ENCODE data around the gene LCE7A.

Gene LCE7A

GRCh38 chr1:152880907-152881306, 21.1 kb downstream of the LCE7A start:
- DNase-seq, result no peak

DNA sequence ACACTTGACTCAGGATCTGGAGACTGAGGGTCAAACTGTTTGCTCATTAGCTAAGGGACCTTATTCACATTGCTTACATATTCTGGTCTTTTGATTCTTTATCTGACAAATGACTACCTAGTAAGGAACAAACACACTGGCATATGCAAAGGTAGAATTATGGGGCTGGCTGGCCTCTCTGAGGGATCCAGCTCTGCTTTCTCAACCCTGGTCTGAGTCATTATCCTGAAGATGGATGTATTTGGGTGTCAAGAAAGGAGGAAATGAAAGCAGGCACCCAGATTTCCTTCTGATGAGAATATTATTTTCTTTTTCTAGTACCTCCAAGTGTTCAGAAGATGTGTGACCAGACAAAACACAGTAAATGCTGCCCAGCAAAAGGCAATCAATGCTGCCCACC, 24.3 kb downstream of the LCE7A start:
- DNase-seq, result no peak

- DNase-seq, result no peak
Observed at GRCh38 chr1:152884506-152884905, 24.7 kb downstream of the LCE7A start.

GRCh38 chr1:152884966-152885624, 25.3 kb downstream of the LCE7A start:
- no peak for DNase-seq

- no peak for DNase-seq
Observed at GRCh38 chr1:152886085-152886484, 26.3 kb downstream of the LCE7A start.

DNA sequence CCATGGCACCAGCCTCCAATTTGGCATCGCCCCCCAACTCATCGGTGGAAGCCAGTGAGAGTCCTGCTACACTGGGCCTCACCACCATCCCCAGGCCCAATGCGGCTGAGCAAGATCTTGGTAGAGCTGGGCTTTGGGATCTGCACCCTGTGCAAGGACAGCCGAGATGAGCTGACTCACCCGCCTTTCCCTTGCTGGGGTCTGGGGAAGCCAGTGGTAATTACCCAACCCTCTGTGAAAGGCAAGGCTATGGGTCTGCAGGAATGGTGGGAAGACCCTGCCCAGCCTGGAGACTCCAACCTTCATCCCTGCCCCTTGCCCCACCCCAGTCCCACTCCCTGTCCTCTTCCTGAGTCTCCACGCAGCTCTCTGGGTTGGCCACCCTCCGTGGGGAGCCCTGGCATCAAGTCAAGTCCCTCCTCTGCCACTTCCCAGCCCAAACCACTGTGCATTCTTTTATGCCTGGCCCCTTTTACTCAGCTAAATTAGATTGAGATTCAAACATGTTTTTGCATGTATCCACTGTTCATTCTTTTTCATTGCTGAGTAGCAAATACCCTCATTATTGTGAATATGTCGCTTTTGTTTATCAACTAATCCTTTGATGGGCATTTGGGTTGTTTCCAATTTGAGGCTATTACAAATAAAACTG, 27.1 kb downstream of the LCE7A start:
- no peak for DNase-seq

GRCh38 chr1:152888126-152888525, 28.3 kb downstream of the LCE7A start:
- no peak for DNase-seq

DNA sequence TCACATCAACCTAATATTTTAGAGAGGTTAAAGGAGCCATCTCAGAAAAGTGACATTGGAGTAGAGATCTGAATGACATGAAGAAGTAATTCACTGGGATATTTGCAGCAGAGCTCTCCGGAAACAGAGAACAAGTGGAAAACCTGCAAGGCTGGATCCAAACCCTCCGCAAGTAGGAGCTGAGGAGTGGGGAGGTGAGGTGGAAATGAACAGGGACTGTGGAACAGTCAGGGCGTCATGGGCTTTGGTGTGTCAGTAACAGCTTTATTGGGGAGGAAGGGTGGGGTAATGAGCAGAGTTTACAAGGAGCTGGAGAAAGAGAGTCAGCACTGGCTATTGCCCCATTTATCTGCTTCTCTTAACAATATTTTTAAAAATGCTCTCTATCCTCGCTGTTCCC, 39.2 kb downstream of the LCE7A start:
- no peak for DNase-seq

DNA sequence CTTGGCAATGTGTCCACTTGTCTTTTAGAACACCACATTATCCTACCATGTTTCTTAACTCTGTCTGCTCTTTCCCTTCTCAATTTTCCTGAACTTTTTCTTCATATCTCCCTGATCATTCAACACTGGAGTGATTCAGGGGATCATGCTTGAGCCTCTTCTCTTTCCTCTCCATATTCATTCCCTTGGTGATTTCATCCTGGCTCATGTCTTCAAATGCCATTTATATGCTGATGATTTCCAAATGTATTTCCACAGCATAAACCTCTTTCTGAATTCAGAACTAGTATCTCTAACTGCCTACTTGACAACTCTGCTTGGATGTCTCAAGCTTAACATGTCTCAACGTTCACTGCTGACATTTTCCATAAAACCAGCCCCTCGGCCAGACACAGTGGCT, 40.1 kb downstream of the LCE7A start:
- no peak for DNase-seq

GRCh38 chr1:152901631-152902030, 41.8 kb downstream of the LCE7A start:
- DNase-seq, result no peak

DNA sequence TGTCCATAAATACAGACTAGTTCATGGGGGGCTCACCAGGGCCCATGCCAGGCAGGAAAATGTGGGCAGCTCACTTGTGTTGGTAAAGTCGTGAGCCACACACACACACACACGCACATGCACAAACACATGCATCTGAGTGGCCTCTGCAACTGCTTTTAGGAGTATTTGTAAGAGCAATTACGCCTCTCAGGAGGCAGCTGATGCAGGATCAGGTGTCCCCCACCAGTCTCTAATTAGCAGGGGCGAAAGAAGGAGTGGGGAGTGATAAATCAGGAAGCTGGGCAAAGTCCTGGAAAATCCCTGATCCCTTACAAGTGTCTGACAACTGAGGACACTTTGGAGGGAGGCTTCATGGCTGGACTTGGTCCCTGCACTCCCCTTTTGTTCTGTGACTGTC, 42.8 kb downstream of the LCE7A start:
- no peak for DNase-seq

GRCh38 chr1:152904688-152905440, 45.1 kb downstream of the LCE7A start:
- peak in 1 of 2 donors; percentile 6 for DNase-seq

- peak in 1 of 2 donors; percentile 5 for DNase-seq
Observed at GRCh38 chr1:152906023-152906565, 46.3 kb downstream of the LCE7A start.

GRCh38 chr1:152907686-152908601, 48.1 kb downstream of the LCE7A start, which contains the start of gene IVL:
Gene IVL (plus strand): TSS chr1:152908546. CDS start chr1:152909798, 1,252 bp downstream.
- no peak for DNase-seq

DNA sequence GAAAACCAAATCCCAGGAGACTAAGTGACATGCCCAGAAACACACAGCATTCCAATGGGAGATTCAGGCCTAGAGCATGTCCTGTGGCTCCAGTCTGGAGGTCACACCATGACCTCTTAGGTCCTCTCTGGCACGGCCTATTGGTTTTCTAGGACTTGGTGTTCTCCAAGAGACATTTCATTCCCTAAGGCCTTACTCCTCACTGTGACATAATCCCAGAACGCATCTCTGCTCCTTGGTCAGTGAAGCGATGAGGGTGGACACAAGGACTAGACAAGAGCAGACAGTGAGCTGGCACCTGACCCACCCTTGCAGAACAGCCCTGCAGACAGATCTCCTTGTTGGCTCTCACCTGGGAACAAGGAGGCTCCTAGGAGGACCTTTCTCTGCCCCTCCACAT, 49.4 kb downstream of the LCE7A start:
- DNase-seq, result no peak

All from inflammatory macrophage treated with lipopolysaccharide for 1 hour (primary cell).